ENCODE data around the gene RPS10.

The RPS10 gene

DNA sequence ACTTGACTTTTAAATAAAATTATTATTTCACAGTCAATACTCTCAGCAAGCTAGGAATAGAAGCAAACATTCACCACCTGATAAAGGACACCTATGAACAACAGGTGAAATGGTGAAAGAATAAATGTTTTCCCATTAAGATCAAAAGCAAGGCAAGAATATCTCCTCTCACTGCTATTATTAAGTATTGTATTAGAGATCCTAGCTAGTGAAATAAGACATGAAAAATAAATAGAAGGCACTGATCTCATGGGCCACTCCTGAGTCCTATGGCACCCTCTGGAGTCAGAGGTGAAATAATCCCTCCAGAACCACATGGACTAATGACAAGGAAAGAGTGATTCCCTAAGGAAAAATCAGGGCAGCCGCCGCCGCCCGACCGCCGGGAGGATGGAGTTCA is 29.4 kb downstream of the RPS10 start (continued):
- TF ChIP-seq, protein P1, sequence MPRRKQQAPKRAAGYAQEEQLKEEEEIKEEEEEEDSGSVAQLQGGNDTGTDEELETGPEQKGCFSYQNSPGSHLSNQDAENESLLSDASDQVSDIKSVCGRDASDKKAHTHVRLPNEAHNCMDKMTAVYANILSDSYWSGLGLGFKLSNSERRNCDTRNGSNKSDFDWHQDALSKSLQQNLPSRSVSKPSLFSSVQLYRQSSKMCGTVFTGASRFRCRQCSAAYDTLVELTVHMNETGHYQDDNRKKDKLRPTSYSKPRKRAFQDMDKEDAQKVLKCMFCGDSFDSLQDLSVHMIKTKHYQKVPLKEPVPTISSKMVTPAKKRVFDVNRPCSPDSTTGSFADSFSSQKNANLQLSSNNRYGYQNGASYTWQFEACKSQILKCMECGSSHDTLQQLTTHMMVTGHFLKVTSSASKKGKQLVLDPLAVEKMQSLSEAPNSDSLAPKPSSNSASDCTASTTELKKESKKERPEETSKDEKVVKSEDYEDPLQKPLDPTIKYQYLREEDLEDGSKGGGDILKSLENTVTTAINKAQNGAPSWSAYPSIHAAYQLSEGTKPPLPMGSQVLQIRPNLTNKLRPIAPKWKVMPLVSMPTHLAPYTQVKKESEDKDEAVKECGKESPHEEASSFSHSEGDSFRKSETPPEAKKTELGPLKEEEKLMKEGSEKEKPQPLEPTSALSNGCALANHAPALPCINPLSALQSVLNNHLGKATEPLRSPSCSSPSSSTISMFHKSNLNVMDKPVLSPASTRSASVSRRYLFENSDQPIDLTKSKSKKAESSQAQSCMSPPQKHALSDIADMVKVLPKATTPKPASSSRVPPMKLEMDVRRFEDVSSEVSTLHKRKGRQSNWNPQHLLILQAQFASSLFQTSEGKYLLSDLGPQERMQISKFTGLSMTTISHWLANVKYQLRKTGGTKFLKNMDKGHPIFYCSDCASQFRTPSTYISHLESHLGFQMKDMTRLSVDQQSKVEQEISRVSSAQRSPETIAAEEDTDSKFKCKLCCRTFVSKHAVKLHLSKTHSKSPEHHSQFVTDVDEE (CRISPR knock-in tag; IDR thresholded peaks at IDR 0.05), result no peak
- no peak for TF ChIP-seq RARB (CRISPR knock-in tag; IDR thresholded peaks at IDR 0.05)

DNA sequence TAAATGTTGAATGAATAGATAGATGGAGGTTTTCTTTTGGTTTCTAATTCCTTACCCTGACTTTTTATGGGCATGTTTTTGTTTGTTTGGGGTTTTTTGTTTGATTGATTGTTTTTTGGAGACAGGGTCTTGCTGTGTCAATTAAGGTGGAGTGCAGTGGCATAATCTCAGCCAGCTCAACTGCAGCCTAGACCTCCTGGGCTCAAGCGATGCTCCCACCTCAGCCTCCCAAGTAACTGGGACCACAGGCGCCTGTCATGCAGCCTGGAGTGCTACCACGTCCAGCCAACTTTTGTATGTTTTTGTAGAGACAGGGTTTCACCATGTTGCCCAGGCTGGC is 31.9 kb downstream of the RPS10 start:
- no peak for ATAC-seq
- TF ChIP-seq CSDC2 (CRISPR knock-in tag; IDR thresholded peaks at IDR 0.05) (no peak), GLIS3 (CRISPR knock-in tag; IDR thresholded peaks at IDR 0.05) (no peak), ZC3H10 (CRISPR knock-in tag; IDR thresholded peaks at IDR 0.05) (no peak), PPARA (CRISPR knock-in tag; IDR thresholded peaks at IDR 0.05; ENCODE audit: borderline replicate concordance) (no peak), ZNF565 (CRISPR knock-in tag; conservative IDR thresholded peaks at IDR 0.05; ENCODE audit: low read depth) (no peak), BACH2 (CRISPR knock-in tag; IDR thresholded peaks at IDR 0.05; ENCODE audit: borderline replicate concordance) (no peak), SNAI2 (CRISPR knock-in tag; IDR thresholded peaks at IDR 0.05) (no peak), ESRRG (CRISPR knock-in tag; IDR thresholded peaks at IDR 0.05) (no peak), ISL1 (CRISPR knock-in tag; IDR thresholded peaks at IDR 0.05) (no peak), TCF4 (CRISPR knock-in tag; IDR thresholded peaks at IDR 0.05; ENCODE audit: borderline replicate concordance) (no peak), ZNF8 (CRISPR knock-in tag; IDR thresholded peaks at IDR 0.05) (no peak), TOX (CRISPR knock-in tag; IDR thresholded peaks at IDR 0.05; ENCODE audit: borderline replicate concordance) (no peak), OSR1 (CRISPR knock-in tag; IDR thresholded peaks at IDR 0.05) (no peak), ZFP30 (CRISPR knock-in tag; IDR thresholded peaks at IDR 0.05) (no peak)
- TF ChIP-seq, protein P2, sequence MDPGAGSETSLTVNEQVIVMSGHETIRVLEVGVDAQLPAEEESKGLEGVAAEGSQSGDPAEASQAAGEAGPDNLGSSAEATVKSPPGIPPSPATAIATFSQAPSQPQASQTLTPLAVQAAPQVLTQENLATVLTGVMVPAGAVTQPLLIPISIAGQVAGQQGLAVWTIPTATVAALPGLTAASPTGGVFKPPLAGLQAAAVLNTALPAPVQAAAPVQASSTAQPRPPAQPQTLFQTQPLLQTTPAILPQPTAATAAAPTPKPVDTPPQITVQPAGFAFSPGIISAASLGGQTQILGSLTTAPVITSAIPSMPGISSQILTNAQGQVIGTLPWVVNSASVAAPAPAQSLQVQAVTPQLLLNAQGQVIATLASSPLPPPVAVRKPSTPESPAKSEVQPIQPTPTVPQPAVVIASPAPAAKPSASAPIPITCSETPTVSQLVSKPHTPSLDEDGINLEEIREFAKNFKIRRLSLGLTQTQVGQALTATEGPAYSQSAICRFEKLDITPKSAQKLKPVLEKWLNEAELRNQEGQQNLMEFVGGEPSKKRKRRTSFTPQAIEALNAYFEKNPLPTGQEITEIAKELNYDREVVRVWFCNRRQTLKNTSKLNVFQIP (CRISPR knock-in tag; IDR thresholded peaks at IDR 0.05; ENCODE audit: borderline replicate concordance, low read depth), result no peak
- TF ChIP-seq, protein P3, sequence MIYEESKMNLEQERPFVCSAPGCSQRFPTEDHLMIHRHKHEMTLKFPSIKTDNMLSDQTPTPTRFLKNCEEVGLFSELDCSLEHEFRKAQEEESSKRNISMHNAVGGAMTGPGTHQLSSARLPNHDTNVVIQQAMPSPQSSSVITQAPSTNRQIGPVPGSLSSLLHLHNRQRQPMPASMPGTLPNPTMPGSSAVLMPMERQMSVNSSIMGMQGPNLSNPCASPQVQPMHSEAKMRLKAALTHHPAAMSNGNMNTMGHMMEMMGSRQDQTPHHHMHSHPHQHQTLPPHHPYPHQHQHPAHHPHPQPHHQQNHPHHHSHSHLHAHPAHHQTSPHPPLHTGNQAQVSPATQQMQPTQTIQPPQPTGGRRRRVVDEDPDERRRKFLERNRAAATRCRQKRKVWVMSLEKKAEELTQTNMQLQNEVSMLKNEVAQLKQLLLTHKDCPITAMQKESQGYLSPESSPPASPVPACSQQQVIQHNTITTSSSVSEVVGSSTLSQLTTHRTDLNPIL (CRISPR knock-in tag; IDR thresholded peaks at IDR 0.05; ENCODE audit: low read depth), result no peak
- TF ChIP-seq, protein P4, sequence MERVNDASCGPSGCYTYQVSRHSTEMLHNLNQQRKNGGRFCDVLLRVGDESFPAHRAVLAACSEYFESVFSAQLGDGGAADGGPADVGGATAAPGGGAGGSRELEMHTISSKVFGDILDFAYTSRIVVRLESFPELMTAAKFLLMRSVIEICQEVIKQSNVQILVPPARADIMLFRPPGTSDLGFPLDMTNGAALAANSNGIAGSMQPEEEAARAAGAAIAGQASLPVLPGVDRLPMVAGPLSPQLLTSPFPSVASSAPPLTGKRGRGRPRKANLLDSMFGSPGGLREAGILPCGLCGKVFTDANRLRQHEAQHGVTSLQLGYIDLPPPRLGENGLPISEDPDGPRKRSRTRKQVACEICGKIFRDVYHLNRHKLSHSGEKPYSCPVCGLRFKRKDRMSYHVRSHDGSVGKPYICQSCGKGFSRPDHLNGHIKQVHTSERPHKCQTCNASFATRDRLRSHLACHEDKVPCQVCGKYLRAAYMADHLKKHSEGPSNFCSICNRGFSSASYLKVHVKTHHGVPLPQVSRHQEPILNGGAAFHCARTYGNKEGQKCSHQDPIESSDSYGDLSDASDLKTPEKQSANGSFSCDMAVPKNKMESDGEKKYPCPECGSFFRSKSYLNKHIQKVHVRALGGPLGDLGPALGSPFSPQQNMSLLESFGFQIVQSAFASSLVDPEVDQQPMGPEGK (CRISPR knock-in tag; IDR thresholded peaks at IDR 0.05; ENCODE audit: borderline replicate concordance), result no peak

DNA sequence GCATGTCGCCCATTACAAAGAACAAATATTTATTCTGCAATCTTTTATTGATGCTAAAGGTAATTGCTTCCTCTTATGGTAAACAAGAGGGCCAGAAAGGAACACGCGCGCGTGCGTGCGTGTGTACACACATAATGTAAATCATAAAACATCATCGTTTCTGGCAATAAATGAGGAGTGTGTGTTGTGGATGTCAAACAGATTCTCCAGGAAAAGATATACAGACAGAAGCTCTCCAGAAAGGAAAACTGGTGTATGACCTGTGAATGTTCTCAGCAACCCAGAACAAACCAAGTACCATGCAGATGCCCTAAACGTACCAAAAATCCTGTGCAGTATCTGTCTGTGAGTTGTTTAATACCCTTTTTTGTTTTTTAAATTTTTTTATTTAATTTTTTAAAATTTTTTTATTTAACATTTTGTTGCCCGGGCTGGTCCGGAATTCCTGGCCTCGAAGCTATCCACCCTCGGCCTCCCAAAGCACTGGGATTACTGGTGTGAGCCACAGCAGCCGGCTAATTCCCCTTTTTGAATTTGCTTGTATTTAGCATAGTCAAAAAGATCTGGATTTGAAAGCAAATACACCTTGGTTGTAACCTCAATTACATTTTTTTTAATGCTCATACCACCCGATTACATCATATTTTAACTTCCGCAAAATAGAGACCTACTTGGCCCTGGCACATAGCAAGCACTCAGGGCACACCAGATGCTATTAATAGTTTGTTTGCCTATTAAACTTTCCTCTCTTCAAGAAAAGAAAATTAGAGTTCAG is 32.5 kb downstream of the RPS10 start:
- TF ChIP-seq, protein P1 (CRISPR knock-in tag; IDR thresholded peaks at IDR 0.05), result no peak
- TF ChIP-seq, protein P5, sequence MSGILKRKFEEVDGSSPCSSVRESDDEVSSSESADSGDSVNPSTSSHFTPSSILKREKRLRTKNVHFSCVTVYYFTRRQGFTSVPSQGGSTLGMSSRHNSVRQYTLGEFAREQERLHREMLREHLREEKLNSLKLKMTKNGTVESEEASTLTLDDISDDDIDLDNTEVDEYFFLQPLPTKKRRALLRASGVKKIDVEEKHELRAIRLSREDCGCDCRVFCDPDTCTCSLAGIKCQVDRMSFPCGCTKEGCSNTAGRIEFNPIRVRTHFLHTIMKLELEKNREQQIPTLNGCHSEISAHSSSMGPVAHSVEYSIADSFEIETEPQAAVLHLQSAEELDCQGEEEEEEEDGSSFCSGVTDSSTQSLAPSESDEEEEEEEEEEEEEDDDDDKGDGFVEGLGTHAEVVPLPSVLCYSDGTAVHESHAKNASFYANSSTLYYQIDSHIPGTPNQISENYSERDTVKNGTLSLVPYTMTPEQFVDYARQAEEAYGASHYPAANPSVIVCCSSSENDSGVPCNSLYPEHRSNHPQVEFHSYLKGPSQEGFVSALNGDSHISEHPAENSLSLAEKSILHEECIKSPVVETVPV (CRISPR knock-in tag; IDR thresholded peaks at IDR 0.05), result no peak
- no peak for TF ChIP-seq ESRRG (CRISPR knock-in tag; IDR thresholded peaks at IDR 0.05)
- no peak for TF ChIP-seq TCF4 (CRISPR knock-in tag; IDR thresholded peaks at IDR 0.05; ENCODE audit: borderline replicate concordance)
- no peak for ATAC-seq

Data from SK-N-SH treated with all-trans-retinoic acid at 6 μM for 48 hours (cell line).